ENCODE results near the gene SPINT2.
"Not testable (repeated sequence)": the region's sequence is repeated elsewhere in the genome, so short reads cannot be mapped to it uniquely, and the experiment has no call there.

Gene SPINT2

GRCh38 chr19:38324431-38324830 is 60.1 kb downstream of the SPINT2 start:
- DNase-seq: no peak

GRCh38 chr19:38326591-38326990 is 62.2 kb downstream of the SPINT2 start:
- DNase-seq: no peak

- DNase-seq: no peak
Observed at GRCh38 chr19:38329651-38330050, 65.3 kb downstream of the SPINT2 start.

- DNase-seq: no peak
Observed at GRCh38 chr19:38331728-38332127, 67.4 kb downstream of the SPINT2 start.

- no peak for DNase-seq
Observed at GRCh38 chr19:38333245-38333644, 68.9 kb downstream of the SPINT2 start.

- DNase-seq: peak; percentile 86
Observed at GRCh38 chr19:38335949-38336637, 71.7 kb downstream of the SPINT2 start.

- DNase-seq: peak; percentile 92
Observed at GRCh38 chr19:38336638-38337359, 72.4 kb downstream of the SPINT2 start.

GRCh38 chr19:38337360-38337653 is 72.9 kb downstream of the SPINT2 start:
- DNase-seq: no peak

- not testable (repeated sequence) for DNase-seq
Observed at GRCh38 chr19:38339011-38339410, 74.6 kb downstream of the SPINT2 start.

- no peak for DNase-seq
Observed at GRCh38 chr19:38340927-38341326, 76.6 kb downstream of the SPINT2 start.

Data from effector CD8-positive, alpha-beta T cell (primary cell).